ENCODE results near the gene SLC51B. TPM values are rescaled to one million over a fixed set of nuclear protein-coding genes. Genes with fewer than 3 reads are reported as not detected.
A peak's percentile ranks its signal among the peaks of the same experiment; 100 is the strongest.

SLC51B gene
- total and polyA plus RNA-seq, 10 donors: 0.09 TPM; not detected in 9

DNA sequence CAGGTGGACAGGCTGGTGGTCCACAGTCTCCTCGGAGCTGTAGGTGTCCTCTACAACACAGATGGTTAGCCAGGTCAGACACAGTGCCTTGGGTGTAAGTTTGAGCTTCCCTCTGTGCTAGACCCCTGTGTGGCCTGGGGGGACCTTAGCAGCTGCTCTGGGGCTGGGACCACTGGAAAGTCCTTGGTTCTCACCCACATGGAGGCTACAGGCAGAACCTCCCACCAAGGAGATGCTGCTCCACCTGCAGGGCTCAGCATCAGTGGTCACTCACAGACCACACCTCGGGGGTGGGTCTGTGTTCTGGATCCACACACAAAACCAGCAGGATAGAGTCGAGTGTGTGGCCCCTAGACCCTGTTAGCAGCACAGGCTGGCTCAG lies 14.2 kb downstream of the SLC51B start:
- no peaks in the 10 kb centered on the region for H3K9me3 ChIP-seq
- peaks cover 0 to under 1% (median 0%) of the 10 kb centered on the region in 7 donors for H3K27me3 ChIP-seq (replicated peaks in 1 of 7)
- 60 to 80% (median 75%) methylated on average over 3 of the region's 3 CpGs for WGBS, 5 donors
- peak; percentile 41 for DNase-seq
- H3K4me1 ChIP-seq: peaks cover 0 to 23% (median 0%) of the 10 kb centered on the region in 6 donors
- H3K27ac ChIP-seq: peak overlapping the region in 2 of 8 donors; percentile 36 to 54
- H3K4me3 ChIP-seq: no peak overlapping the region
- H3K36me3 ChIP-seq: peaks cover 0 to 12% (median 0%) of the 10 kb centered on the region in 6 donors
- intact Hi-C loops (cut with DNase I; ENCODE audit: low total_unique reads): loop anchor here (10.0 kb wide), 1 partner anchor 215 kb away; no protein-coding TSS in a partner anchor
- TF ChIP-seq POLR2AphosphoS5 (IDR thresholded peaks at IDR 0.05) (no peak), CTCF (IDR thresholded peaks at IDR 0.05 in 8 of 11, conservative IDR thresholded peaks at IDR 0.05 in 3 of 11) (no peak), POLR2A (IDR thresholded peaks at IDR 0.05) (no peak)

DNA sequence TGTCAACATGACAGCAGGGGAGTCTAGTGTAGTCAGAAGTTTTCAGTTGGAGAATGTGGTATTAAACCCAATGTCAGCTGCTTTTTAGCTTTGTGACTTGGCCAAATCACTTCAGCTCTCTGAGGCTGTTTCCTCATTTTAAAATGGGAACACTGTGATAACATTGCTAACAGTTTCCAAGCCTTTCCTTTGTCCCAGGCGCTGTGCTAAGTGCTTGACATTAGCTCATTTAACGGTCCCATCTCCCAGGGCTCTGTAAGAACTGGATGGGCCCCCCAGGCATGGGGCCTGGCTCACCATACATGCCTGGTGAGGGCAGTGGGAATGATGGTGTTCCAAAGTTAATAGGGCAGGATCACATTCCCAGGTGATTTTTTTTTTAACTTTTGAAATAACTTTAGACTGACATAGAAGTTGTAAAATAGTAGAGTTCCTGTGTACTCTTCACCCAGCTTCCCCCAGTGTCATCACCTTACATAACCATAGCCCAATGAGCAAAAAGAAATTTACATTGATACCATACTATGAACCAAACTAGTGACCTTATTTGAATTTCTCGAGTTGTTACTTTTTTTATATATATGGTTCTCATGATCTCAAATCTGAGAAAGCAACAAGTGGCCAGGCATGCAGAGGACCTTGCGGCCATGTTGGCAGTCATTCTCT lies 14.9 kb downstream of the SLC51B start:
- Histone ChIP-seq H3K27me3 (replicated peaks in 1 of 7) (peaks cover 0 to 8% (median 3%) of the 10 kb centered on the region in 7 donors), H3K27ac (peak overlapping the region in 4 of 8 donors; percentile 4 to 54 (median 38)), H3K4me1 (peaks cover 0 to 16% (median 0%) of the 10 kb centered on the region in 6 donors), H3K9me3 (no peaks in the 10 kb centered on the region), H3K4me3 (no peak overlapping the region), H3K36me3 (peaks cover 0 to 12% (median 0%) of the 10 kb centered on the region in 6 donors)
- TF ChIP-seq POLR2AphosphoS5 (IDR thresholded peaks at IDR 0.05) (no peak), CTCF (IDR thresholded peaks at IDR 0.05 in 8 of 11, conservative IDR thresholded peaks at IDR 0.05 in 3 of 11) (no peak), POLR2A (IDR thresholded peaks at IDR 0.05) (no peak)
- 74 to 80% (median 77%) methylated on average over 4 of the region's 4 CpGs for WGBS, 5 donors
- no peak for DNase-seq
- intact Hi-C loops (cut with DNase I; ENCODE audit: low total_unique reads): loop anchor here (10.0 kb wide), 1 partner anchor 215 kb away; no protein-coding TSS in a partner anchor

- peaks cover 0 to 16% (median 0%) of the 10 kb centered on the region in 6 donors for H3K4me1 ChIP-seq
- TF ChIP-seq POLR2AphosphoS5 (IDR thresholded peaks at IDR 0.05): peak in 1 of 3 donors; percentile 24
- TF ChIP-seq POLR2A (IDR thresholded peaks at IDR 0.05): no peak
- no peak for TF ChIP-seq CTCF (IDR thresholded peaks at IDR 0.05 in 8 of 11, conservative IDR thresholded peaks at IDR 0.05 in 3 of 11)
- H3K27me3 ChIP-seq (replicated peaks in 1 of 7): peaks cover 0 to 15% (median 3%) of the 10 kb centered on the region in 7 donors
- intact Hi-C loops (cut with DNase I; ENCODE audit: low total_unique reads): no loop called here
- no peak overlapping the region for H3K4me3 ChIP-seq
- peak; percentile 44 for DNase-seq
- WGBS, 5 donors: 68 to 97% (median 87%) methylated on average over 5 to 6 of the region's 6 CpGs
- H3K9me3 ChIP-seq: no peaks in the 10 kb centered on the region
- H3K36me3 ChIP-seq: peaks cover 0 to 12% (median 0%) of the 10 kb centered on the region in 6 donors
- H3K27ac ChIP-seq: peak overlapping the region in 4 of 8 donors; percentile 34 to 58 (median 50)
Measured at GRCh38 chr15:65060641-65061397, 15.6 kb downstream of the SLC51B start.

- no peaks in the 10 kb centered on the region for H3K9me3 ChIP-seq
- WGBS, 5 donors: 81 to 86% (median 85%) methylated on average over 5 of the region's 5 CpGs
- H3K36me3 ChIP-seq: peaks cover 0 to 8% (median 0%) of the 10 kb centered on the region in 6 donors
- intact Hi-C loops (cut with DNase I; ENCODE audit: low total_unique reads): no loop called here
- peaks cover 0 to 17% (median 0%) of the 10 kb centered on the region in 6 donors for H3K4me1 ChIP-seq
- no peak overlapping the region for H3K4me3 ChIP-seq
- peak overlapping the region in 1 of 8 donors; percentile 28 for H3K27ac ChIP-seq
- peak; percentile 23 for DNase-seq
- TF ChIP-seq POLR2AphosphoS5 (IDR thresholded peaks at IDR 0.05): no peak
- no peak for TF ChIP-seq POLR2A (IDR thresholded peaks at IDR 0.05)
- TF ChIP-seq CTCF (IDR thresholded peaks at IDR 0.05 in 8 of 11, conservative IDR thresholded peaks at IDR 0.05 in 3 of 11): no peak
- H3K27me3 ChIP-seq (replicated peaks in 1 of 7): peaks cover 0 to 28% (median 10%) of the 10 kb centered on the region in 7 donors
Measured at GRCh38 chr15:65062061-65062460, 16.9 kb downstream of the SLC51B start.

Measured in spleen (tissue), 11 donors.